RPMI8226 (cell line): Measurements from ENCODE around the gene FXYD4.
"Not testable (repeated sequence)": the region's sequence is repeated elsewhere in the genome, so short reads cannot be mapped to it uniquely, and the experiment has no call there.

Source experiments
- DNase-seq: peaks from one replicate; pipeline ENCODE4 v3.0.0-alpha.2; 2015

The FXYD4 gene

GRCh38 chr10:43371418-43371817 lies at the start of gene FXYD4:
Gene FXYD4, plus strand, starts transcription at chr10:43371636. Its CDS starts 2,111 bp downstream, at chr10:43373747.
- no peak for DNase-seq

- DNase-seq, result no peak
Observed at GRCh38 chr10:43322331-43322730, 49.1 kb upstream of the FXYD4 start.

- DNase-seq, result peak; percentile 22
Observed at GRCh38 chr10:43322769-43323168, 48.7 kb upstream of the FXYD4 start.

GRCh38 chr10:43323245-43323644 lies 48.2 kb upstream of the FXYD4 start:
- no peak for DNase-seq

GRCh38 chr10:43324876-43325275 lies 46.6 kb upstream of the FXYD4 start:
- DNase-seq, result no peak

- no peak for DNase-seq
Observed at GRCh38 chr10:43327171-43327570, 44.3 kb upstream of the FXYD4 start.

- DNase-seq, result no peak
Observed at GRCh38 chr10:43327986-43328385, 43.5 kb upstream of the FXYD4 start.

GRCh38 chr10:43328810-43329209 lies 42.6 kb upstream of the FXYD4 start:
- DNase-seq, result not testable (repeated sequence)

- not testable (repeated sequence) for DNase-seq
Observed at GRCh38 chr10:43329246-43329885, 42.1 kb upstream of the FXYD4 start.

- DNase-seq, result not testable (repeated sequence)
Observed at GRCh38 chr10:43330049-43330823, 41.2 kb upstream of the FXYD4 start.

GRCh38 chr10:43330824-43331127 lies 40.7 kb upstream of the FXYD4 start:
- DNase-seq, result not testable (repeated sequence)

GRCh38 chr10:43333653-43334052 lies 37.8 kb upstream of the FXYD4 start:
- DNase-seq, result no peak

- DNase-seq, result no peak
Observed at GRCh38 chr10:43336061-43336460, 35.4 kb upstream of the FXYD4 start.

GRCh38 chr10:43336641-43337318 lies 34.7 kb upstream of the FXYD4 start:
- DNase-seq, result no peak

GRCh38 chr10:43337536-43337935 lies 33.9 kb upstream of the FXYD4 start:
- DNase-seq, result not testable (repeated sequence)

- DNase-seq, result no peak
Observed at GRCh38 chr10:43338117-43338516, 33.3 kb upstream of the FXYD4 start.

GRCh38 chr10:43339136-43339535 lies 32.3 kb upstream of the FXYD4 start:
- no peak for DNase-seq

GRCh38 chr10:43340101-43340500 lies 31.3 kb upstream of the FXYD4 start:
- DNase-seq, result no peak

GRCh38 chr10:43340619-43341018 lies 30.8 kb upstream of the FXYD4 start:
- no peak for DNase-seq

- no peak for DNase-seq
Observed at GRCh38 chr10:43341450-43341849, 30.0 kb upstream of the FXYD4 start.

- DNase-seq, result no peak
Observed at GRCh38 chr10:43342279-43343125, 28.9 kb upstream of the FXYD4 start.

- no peak for DNase-seq
Observed at GRCh38 chr10:43343126-43343525, 28.3 kb upstream of the FXYD4 start.

GRCh38 chr10:43344051-43344450 lies 27.4 kb upstream of the FXYD4 start:
- DNase-seq, result no peak
